Heart left ventricle (tissue), 16 donors: Measurements from ENCODE around the gene CXCL5. TPM values are rescaled to one million over a fixed set of nuclear protein-coding genes. Genes with fewer than 3 reads are reported as not detected.

ENCODE experiments used
- ATAC-seq, 4 donors: fragments of 200-7000 bp; cut with Tn5 transposase; one replicate each; pipeline ENCODE4 v1.9.1; 2020 to 2022; ENCODE audit warnings: moderate library complexity in 4 of 4, mild to moderate bottlenecking in 3 of 4, moderate number of reproducible peaks in 1 of 4
- DNase-seq, 5 donors: peaks; one replicate each; pipeline ENCODE4 v3.0.0-alpha.2; 2020
- H3K27ac ChIP-seq, 12 donors: fragments of 200-600 bp; sonication (generic) in 4 of 12; one replicate each; pipeline versions ENCODE4 v1.5.0 to v1.8.0; 2016 to 2022; ENCODE audit warnings: mild to moderate bottlenecking in 2 of 12
- H3K27me3 ChIP-seq, 9 donors: fragments of 200-600 bp; sonication (generic) in 2 of 9; one replicate each; pipeline versions ENCODE4 v1.5.1 to v1.8.0; 2016 to 2022; ENCODE audit warnings: mild to moderate bottlenecking in 3 of 9
- H3K36me3 ChIP-seq, 9 donors: fragments of 200-600 bp; sonication (generic) in 2 of 9; one replicate each; pipeline versions ENCODE4 v1.5.0 to v1.8.0; 2018 to 2022; ENCODE audit warnings: mild to moderate bottlenecking in 2 of 9
- H3K4me1 ChIP-seq, 12 donors: fragments of 200-600 bp; sonication (generic) in 4 of 12; one replicate each; pipeline versions ENCODE4 v1.5.0 to v1.8.0; 2016 to 2022; ENCODE audit warnings: mild to moderate bottlenecking in 3 of 12
- H3K4me3 ChIP-seq, 12 donors: fragments of 200-600 bp; sonication (generic) in 4 of 12; one replicate each; pipeline versions ENCODE4 v1.5.0 to v1.8.0; 2017 to 2022; ENCODE audit warnings: mild to moderate bottlenecking in 9 of 12, moderate library complexity in 4 of 12
- H3K9me3 ChIP-seq, 12 donors: fragments of 200-600 bp; sonication (generic) in 4 of 12; one replicate each; pipeline versions ENCODE4 v1.5.0 to v1.8.0; 2016 to 2022; ENCODE audit warnings: mild to moderate bottlenecking in 1 of 12
- CTCF ChIP-seq, 12 donors: fragments of 200-600 bp; sonication (generic) in 4 of 12; IDR thresholded peaks; one replicate each; pipeline versions ENCODE4 v1.5.0 to v1.8.0; 2018 to 2022; ENCODE audit warnings: antibody characterized with exemption in 12 of 12, mild to moderate bottlenecking in 5 of 12
- POLR2A ChIP-seq, 2 donors: fragments of 450-650 bp; IDR thresholded peaks; one replicate each; pipeline ENCODE4 v1.6.1; 2017; ENCODE audit warnings: antibody characterized with exemption in 2 of 2, mild to moderate bottlenecking in 2 of 2, moderate library complexity in 2 of 2
- WGBS, 4 donors: extraction: QIAGEN DNeasy Blood & Tissue Kit in 2 of 4; methylation state at CpG; one replicate each; pipeline versions ENCODE4 v1.1.5 to v1.1.7; 2013 to 2018; 5-methylcytosine and 5-hydroxymethylcytosine counted together
- intact Hi-C, 10 donors: fragments of 100-400 bp; cut with DNase I; formaldehyde crosslinking; loops; one replicate each; pipeline versions ENCODE4 v1.11.1 to v1.14.2; 2022
- polyA plus RNA-seq, 2 donors: library from polyadenylated mRNA; stranded (reverse); fragments of 200-250 nt; gene quantifications; one replicate each; pipeline ENCODE4 v1.2.3, GENCODE V29; 2013
- total RNA-seq, 9 donors: library from RNA; depleted of rRNA in 2 of 9; stranded (reverse); fragments of >200 nt in 2 of 9; fragmentation: NEBNext Ultra II Directional in 3 of 9; extraction: Animal tissue kit (Norgen Biotek cat#: 25700) in 3 of 9; gene quantifications; one replicate each; pipeline versions ENCODE4 v1.1.0 to v1.2.4, GENCODE V29; 2016 to 2023
- donor health status: ischemic (EF 13 %, LVEDD 7.1; RV severe dilation, severe dysfunction).
- donor health status: healthy with polysubstance abuse.
- donor health status: DM: no; HTN: yes; CAD: no.
- donor health status: DM: no; HTN: no; CAD: no.
- donor health status: ischemic (EF 25% LVEDD 6.9; RV normal size, moderate dysfunction).
- donor health status: ischemic (EF 25% LVEDD 5.7; RV mildly dilated, moderate dysfunction).
- donor health status: healthy.
- donor health status: DM: yes; HTN: yes; CAD: no.
- donor health status: ischemic (EF 35%, LVEDD 5.7; RV mildly dilated, moderate dysfunction).
- donor health status: nonischemic (EF 11% LVEDD 7.7; RV severe dilation, severe dysfunction).
- donor health status: DM: yes; HTN: yes; CAD: no.
- donor health status: PGD.
- donor health status: ischemic (EF 29% LVEDD 5.4; RV normal size, mild dysfunction).
- donor health status: nonischemic (EF 23%, LVEDD 6.1; RV moderate dilation, normal function).

The CXCL5 gene
- total and polyA plus RNA-seq, 11 donors, result 0.08 to 0.51 (median 0.10) TPM; not detected in 8

DNA sequence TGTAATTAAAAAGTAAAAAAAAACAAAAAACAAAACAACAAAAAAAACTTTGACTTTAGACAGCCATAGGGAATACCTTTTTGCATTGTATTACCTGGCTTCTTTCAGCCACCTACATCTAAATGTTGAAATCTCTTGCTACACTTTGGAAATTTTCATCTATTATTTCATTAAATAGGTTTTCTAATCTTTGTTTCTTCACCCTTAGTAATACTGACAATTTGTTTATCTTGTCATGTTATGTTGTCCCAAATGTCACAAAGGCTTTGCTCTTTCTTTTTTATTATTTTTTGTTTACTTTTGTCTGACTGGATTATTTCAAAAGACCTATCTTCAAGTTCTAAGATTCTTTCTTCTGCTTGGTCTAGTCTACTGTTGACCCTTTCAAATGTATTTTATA is 24.1 kb downstream of the CXCL5 start:
- no peaks in the 10 kb centered on the region for H3K36me3 ChIP-seq
- no peak overlapping the region for H3K27ac ChIP-seq
- H3K9me3 ChIP-seq, result peaks cover 0 to 58% (median 28%) of the 10 kb centered on the region in 12 donors
- ATAC-seq (no peak), DNase-seq (no peak)
- intact Hi-C loops, result no loop called here
- no peaks in the 10 kb centered on the region for H3K27me3 ChIP-seq
- H3K4me1 ChIP-seq, result no peaks in the 10 kb centered on the region
- TF ChIP-seq POLR2A (IDR thresholded peaks at IDR 0.05), result no peak
- no peak for TF ChIP-seq CTCF (IDR thresholded peaks at IDR 0.05)
- H3K4me3 ChIP-seq, result no peak overlapping the region

GRCh38 chr4:73970945-73971344 is 27.5 kb downstream of the CXCL5 start:
- peaks cover 0 to 58% (median 28%) of the 10 kb centered on the region in 12 donors for H3K9me3 ChIP-seq
- H3K4me3 ChIP-seq, result no peak overlapping the region
- intact Hi-C loops, result no loop called here
- TF ChIP-seq POLR2A (IDR thresholded peaks at IDR 0.05), result no peak
- TF ChIP-seq CTCF (IDR thresholded peaks at IDR 0.05), result no peak
- H3K36me3 ChIP-seq, result no peaks in the 10 kb centered on the region
- ATAC-seq (no peak), DNase-seq (no peak)
- H3K27me3 ChIP-seq, result peaks cover 0 to 21% (median 0%) of the 10 kb centered on the region in 9 donors
- no peaks in the 10 kb centered on the region for H3K4me1 ChIP-seq
- no peak overlapping the region for H3K27ac ChIP-seq

DNA sequence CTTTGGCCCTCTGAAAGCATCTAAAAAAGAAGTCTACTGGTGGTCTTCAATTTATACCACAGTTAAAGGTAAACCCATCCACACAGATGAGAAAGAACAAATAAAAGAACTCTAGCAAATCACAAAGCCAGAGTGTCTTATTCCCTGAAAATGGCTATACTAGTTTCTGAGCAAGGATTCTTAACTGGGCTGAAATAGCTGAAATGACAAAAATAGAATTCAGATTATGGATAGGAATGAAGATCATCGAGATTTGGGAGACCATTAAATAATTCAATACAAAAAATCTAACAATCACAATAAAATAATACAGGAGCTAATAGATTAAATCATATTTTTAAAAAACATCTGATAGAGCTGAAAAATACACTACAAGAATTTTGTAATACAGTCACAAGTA is 28.5 kb downstream of the CXCL5 start:
- no peak overlapping the region for H3K27ac ChIP-seq
- DNase-seq (no peak), ATAC-seq (no peak)
- peaks cover 0 to 29% (median 0%) of the 10 kb centered on the region in 9 donors for H3K27me3 ChIP-seq
- TF ChIP-seq CTCF (IDR thresholded peaks at IDR 0.05) (no peak), POLR2A (IDR thresholded peaks at IDR 0.05) (no peak)
- intact Hi-C loops, result no loop called here
- 73 to 88% (median 86%) methylated on average over 1 of the region's 1 CpG for WGBS, 4 donors
- no peaks in the 10 kb centered on the region for H3K4me1 ChIP-seq
- no peaks in the 10 kb centered on the region for H3K36me3 ChIP-seq
- H3K4me3 ChIP-seq, result no peak overlapping the region
- peaks cover 0 to 54% (median 28%) of the 10 kb centered on the region in 12 donors for H3K9me3 ChIP-seq

GRCh38 chr4:73967866-73968265 is 30.6 kb downstream of the CXCL5 start:
- ATAC-seq (no peak), DNase-seq (no peak)
- Histone ChIP-seq H3K4me1 (no peaks in the 10 kb centered on the region), H3K27ac (no peak overlapping the region), H3K4me3 (no peak overlapping the region), H3K9me3 (peaks cover 0 to 33% (median 18%) of the 10 kb centered on the region in 12 donors), H3K36me3 (no peaks in the 10 kb centered on the region), H3K27me3 (peaks cover 0 to 29% (median 0%) of the 10 kb centered on the region in 9 donors)
- intact Hi-C loops, result no loop called here
- no peak for TF ChIP-seq CTCF (IDR thresholded peaks at IDR 0.05)
- TF ChIP-seq POLR2A (IDR thresholded peaks at IDR 0.05), result no peak
